ENCODE results near the gene B4GALNT3.
A peak's percentile ranks its signal among the peaks of the same experiment; 100 is the strongest.

The B4GALNT3 gene

GRCh38 chr12:509500-509899, 49.8 kb downstream of the B4GALNT3 start:
- Histone ChIP-seq H3K9ac (ENCODE audit: low read depth, low read length) (no peak overlapping the region), H3K27me3 (ENCODE audit: control insufficient read depth, insufficient read depth, low read length) (no peaks in the 10 kb centered on the region), H3K4me3 (ENCODE audit: low read depth, low read length) (no peak overlapping the region), H3K4me1 (ENCODE audit: control insufficient read depth, insufficient read depth, low read length) (peaks cover 23% of the 10 kb centered on the region), H3K27ac (ENCODE audit: low read depth, low read length) (peak overlapping the region; percentile 90), H3K36me3 (ENCODE audit: control insufficient read depth, insufficient read depth, low read length) (no peaks in the 10 kb centered on the region), H3K9me3 (ENCODE audit: control insufficient read depth, insufficient read depth, low read length) (no peaks in the 10 kb centered on the region)

- Histone ChIP-seq H3K27me3 (ENCODE audit: control insufficient read depth, insufficient read depth, low read length) (no peaks in the 10 kb centered on the region), H3K9ac (ENCODE audit: low read depth, low read length) (no peak overlapping the region), H3K36me3 (ENCODE audit: control insufficient read depth, insufficient read depth, low read length) (no peaks in the 10 kb centered on the region), H3K27ac (ENCODE audit: low read depth, low read length) (peak overlapping the region; percentile 90), H3K9me3 (ENCODE audit: control insufficient read depth, insufficient read depth, low read length) (no peaks in the 10 kb centered on the region), H3K4me3 (ENCODE audit: low read depth, low read length) (peak overlapping the region; percentile 39), H3K4me1 (ENCODE audit: control insufficient read depth, insufficient read depth, low read length) (peaks cover 23% of the 10 kb centered on the region)
Observed at GRCh38 chr12:510071-510825, 50.5 kb downstream of the B4GALNT3 start.

DNA sequence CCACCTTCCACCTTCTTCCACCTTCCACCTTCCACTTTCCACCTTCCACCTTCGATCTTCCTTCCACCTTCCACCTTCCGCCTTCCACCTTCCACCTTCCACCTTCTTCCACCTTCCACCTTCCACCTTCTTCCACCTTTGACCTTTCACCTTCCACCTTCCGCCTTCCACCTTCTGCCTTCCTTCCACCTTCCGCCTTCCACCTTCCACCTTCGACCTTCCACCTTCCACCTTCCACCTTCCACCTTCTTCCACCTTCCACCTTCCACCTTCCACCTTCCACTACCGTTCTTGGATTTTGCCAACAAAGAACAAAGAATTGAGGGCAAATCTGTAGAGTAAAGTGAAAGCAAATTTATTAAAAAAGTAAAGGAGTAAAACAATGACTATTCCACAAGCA, 53.2 kb downstream of the B4GALNT3 start:
- no peak overlapping the region for H3K9ac ChIP-seq (ENCODE audit: low read depth, low read length)
- no peak overlapping the region for H3K27ac ChIP-seq (ENCODE audit: low read depth, low read length)

DNA sequence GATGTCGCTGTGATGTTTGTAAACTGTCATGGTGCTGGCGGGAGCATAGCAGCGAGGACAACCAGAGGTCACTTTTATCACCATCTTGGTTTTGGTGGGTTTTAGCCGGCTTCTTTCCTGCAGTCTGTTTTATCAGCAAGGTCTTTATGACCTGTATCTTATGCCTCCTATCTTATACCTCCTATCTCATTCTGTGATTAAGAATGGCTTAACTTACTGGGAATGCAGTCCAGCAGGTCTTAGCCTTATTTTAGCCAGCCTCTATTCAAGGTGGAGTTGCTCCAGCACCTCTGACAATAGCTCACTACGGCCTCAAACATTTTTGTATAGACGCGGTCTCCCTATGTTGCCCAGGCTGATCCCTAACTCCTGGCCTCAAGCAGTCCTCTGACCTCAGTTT, 53.7 kb downstream of the B4GALNT3 start:
- H3K27me3 ChIP-seq (ENCODE audit: control insufficient read depth, insufficient read depth, low read length) = no peaks in the 10 kb centered on the region
- H3K9ac ChIP-seq (ENCODE audit: low read depth, low read length) = no peak overlapping the region
- H3K4me3 ChIP-seq (ENCODE audit: low read depth, low read length) = no peak overlapping the region
- peaks cover 22% of the 10 kb centered on the region for H3K4me1 ChIP-seq (ENCODE audit: control insufficient read depth, insufficient read depth, low read length)
- H3K27ac ChIP-seq (ENCODE audit: low read depth, low read length) = no peak overlapping the region
- no peaks in the 10 kb centered on the region for H3K9me3 ChIP-seq (ENCODE audit: control insufficient read depth, insufficient read depth, low read length)
- no peaks in the 10 kb centered on the region for H3K36me3 ChIP-seq (ENCODE audit: control insufficient read depth, insufficient read depth, low read length)

More for the DNA sequence above, 53.2 kb downstream of the B4GALNT3 start:
- Histone ChIP-seq H3K4me1 (ENCODE audit: control insufficient read depth, insufficient read depth, low read length) (peaks cover 23% of the 10 kb centered on the region), H3K9me3 (ENCODE audit: control insufficient read depth, insufficient read depth, low read length) (no peaks in the 10 kb centered on the region), H3K27me3 (ENCODE audit: control insufficient read depth, insufficient read depth, low read length) (no peaks in the 10 kb centered on the region), H3K36me3 (ENCODE audit: control insufficient read depth, insufficient read depth, low read length) (no peaks in the 10 kb centered on the region), H3K4me3 (ENCODE audit: low read depth, low read length) (no peak overlapping the region)

DNA sequence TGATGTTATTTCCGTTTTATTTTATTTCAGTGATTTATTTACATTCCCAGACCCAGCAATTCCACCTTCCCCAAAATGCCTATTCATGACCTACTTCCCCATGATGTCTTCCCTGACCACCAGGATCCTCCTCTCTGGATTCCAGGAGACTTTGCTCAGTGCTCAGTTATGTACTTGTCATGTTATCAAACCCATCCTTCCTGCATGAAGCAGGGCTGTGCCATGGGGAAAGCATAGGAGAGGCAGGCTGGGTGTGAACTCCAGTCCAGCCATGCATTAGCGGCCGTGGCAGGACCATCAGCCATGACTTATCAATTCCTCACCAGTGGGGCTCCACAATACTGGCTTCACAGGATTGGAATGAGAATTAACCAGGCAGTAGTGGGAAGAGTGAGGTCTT, 57.8 kb downstream of the B4GALNT3 start:
- no peaks in the 10 kb centered on the region for H3K27me3 ChIP-seq (ENCODE audit: control insufficient read depth, insufficient read depth, low read length)
- H3K9ac ChIP-seq (ENCODE audit: low read depth, low read length) = no peak overlapping the region
- H3K9me3 ChIP-seq (ENCODE audit: control insufficient read depth, insufficient read depth, low read length) = no peaks in the 10 kb centered on the region
- no peaks in the 10 kb centered on the region for H3K4me1 ChIP-seq (ENCODE audit: control insufficient read depth, insufficient read depth, low read length)
- H3K36me3 ChIP-seq (ENCODE audit: control insufficient read depth, insufficient read depth, low read length) = no peaks in the 10 kb centered on the region
- H3K4me3 ChIP-seq (ENCODE audit: low read depth, low read length) = no peak overlapping the region
- H3K27ac ChIP-seq (ENCODE audit: low read depth, low read length) = no peak overlapping the region

DNA sequence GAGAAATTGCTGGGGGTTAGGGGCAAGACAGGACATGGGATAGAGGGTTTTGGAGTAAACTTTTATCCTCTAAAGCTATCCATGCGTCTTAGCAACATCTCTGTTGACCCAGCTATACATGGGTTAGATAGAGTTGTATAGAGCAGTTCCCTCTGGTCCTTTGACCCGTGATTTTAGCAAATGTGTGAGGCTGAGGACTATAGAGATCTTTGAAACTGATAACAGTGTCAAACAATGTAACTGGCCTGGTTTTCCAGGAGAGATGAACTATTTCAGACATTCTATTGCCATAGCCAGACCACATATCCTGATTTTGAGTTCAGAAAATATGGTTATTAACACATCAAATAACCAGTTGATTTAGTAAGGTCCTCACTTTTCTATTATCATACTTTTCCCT, 60.4 kb downstream of the B4GALNT3 start:
- H3K27ac ChIP-seq (ENCODE audit: low read depth, low read length) = no peak overlapping the region
- H3K36me3 ChIP-seq (ENCODE audit: control insufficient read depth, insufficient read depth, low read length) = no peaks in the 10 kb centered on the region
- no peaks in the 10 kb centered on the region for H3K27me3 ChIP-seq (ENCODE audit: control insufficient read depth, insufficient read depth, low read length)
- H3K4me1 ChIP-seq (ENCODE audit: control insufficient read depth, insufficient read depth, low read length) = no peaks in the 10 kb centered on the region
- no peak overlapping the region for H3K9ac ChIP-seq (ENCODE audit: low read depth, low read length)
- H3K9me3 ChIP-seq (ENCODE audit: control insufficient read depth, insufficient read depth, low read length) = no peaks in the 10 kb centered on the region
- H3K4me3 ChIP-seq (ENCODE audit: low read depth, low read length) = no peak overlapping the region

DNA sequence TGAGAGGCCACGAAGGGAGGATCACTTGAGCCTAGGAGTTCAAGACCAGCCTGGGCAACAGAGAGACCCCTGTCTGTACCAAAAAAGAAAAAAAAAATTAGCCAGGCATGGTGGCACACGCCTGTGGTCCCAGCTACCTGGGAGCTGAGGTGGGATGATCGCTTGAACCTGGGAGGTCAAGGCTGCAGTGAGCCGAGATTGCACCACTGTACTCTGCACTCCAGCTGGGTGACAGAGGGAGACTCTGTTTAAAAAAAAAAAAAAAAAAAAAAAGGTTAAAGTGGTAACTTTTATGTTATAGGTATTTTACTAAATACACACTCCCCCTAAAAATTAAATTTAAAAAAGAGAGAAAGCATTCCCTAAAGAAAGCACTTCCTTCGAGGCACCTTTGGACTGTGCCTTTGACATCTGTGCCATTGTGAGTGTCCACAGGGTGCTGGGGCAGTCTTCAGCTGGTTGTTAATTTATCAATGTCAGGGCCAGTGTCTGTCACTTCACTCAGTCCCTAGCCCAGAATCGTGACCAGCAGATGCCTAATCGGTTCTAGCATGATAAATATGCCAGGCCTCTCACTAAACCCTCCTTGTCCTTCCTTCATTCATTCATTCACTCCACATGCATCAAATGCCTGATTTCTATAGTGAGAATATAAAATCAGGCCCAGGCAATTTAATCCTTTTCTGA, 63.1 kb downstream of the B4GALNT3 start:
- Histone ChIP-seq H3K9me3 (ENCODE audit: control insufficient read depth, insufficient read depth, low read length) (no peaks in the 10 kb centered on the region), H3K27ac (ENCODE audit: low read depth, low read length) (no peak overlapping the region), H3K9ac (ENCODE audit: low read depth, low read length) (no peak overlapping the region), H3K4me1 (ENCODE audit: control insufficient read depth, insufficient read depth, low read length) (no peaks in the 10 kb centered on the region), H3K4me3 (ENCODE audit: low read depth, low read length) (no peak overlapping the region), H3K27me3 (ENCODE audit: control insufficient read depth, insufficient read depth, low read length) (no peaks in the 10 kb centered on the region), H3K36me3 (ENCODE audit: control insufficient read depth, insufficient read depth, low read length) (no peaks in the 10 kb centered on the region)

DNA sequence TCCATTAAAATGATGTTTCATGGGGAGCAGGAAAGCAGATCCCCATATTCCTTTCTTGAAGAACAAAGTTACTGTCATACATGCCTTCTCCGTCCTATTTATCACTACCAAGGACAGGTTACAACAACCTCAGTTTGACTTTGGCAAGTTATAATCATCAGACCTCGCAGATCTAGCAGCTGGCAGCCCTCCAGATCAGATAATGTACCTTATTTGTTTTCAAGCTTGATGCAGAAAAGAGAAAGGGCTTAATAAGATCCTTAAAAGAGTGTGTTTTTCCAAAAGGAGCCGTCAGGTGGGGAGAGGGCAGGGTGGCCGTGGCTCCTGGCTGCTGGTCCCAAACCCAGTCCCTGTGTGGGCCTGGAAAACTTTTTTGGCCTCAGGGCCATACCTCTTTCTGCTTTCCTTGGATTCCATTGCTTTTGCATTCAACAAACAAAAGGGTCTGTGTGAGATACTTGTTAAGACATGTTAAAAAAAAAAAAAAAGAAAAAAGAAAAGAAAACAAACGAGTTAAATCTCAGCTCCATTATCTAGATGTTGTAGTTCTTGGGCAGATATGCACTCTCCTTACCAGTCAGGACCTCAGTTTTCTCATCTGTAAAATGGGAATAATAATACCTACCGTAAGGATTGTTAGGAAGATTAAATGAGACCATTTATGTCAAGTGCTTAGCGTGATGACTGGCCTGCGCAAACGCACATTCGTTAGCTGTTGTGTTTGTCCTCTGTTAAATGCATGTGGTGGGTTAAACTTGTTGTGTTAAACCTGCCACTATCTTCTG, 64.6 kb downstream of the B4GALNT3 start:
- Histone ChIP-seq H3K4me3 (ENCODE audit: low read depth, low read length) (no peak overlapping the region), H3K27ac (ENCODE audit: low read depth, low read length) (no peak overlapping the region), H3K27me3 (ENCODE audit: control insufficient read depth, insufficient read depth, low read length) (no peaks in the 10 kb centered on the region), H3K9ac (ENCODE audit: low read depth, low read length) (no peak overlapping the region), H3K36me3 (ENCODE audit: control insufficient read depth, insufficient read depth, low read length) (no peaks in the 10 kb centered on the region), H3K9me3 (ENCODE audit: control insufficient read depth, insufficient read depth, low read length) (no peaks in the 10 kb centered on the region), H3K4me1 (ENCODE audit: control insufficient read depth, insufficient read depth, low read length) (no peaks in the 10 kb centered on the region)

- Histone ChIP-seq H3K9ac (ENCODE audit: low read depth, low read length) (no peak overlapping the region), H3K9me3 (ENCODE audit: control insufficient read depth, insufficient read depth, low read length) (0 out of 2 replicates have a peak, but pooled peaks cover 3% of the 10 kb centered on the region), H3K4me1 (ENCODE audit: control insufficient read depth, insufficient read depth, low read length) (no peaks in the 10 kb centered on the region), H3K36me3 (ENCODE audit: control insufficient read depth, insufficient read depth, low read length) (no peaks in the 10 kb centered on the region), H3K27me3 (ENCODE audit: control insufficient read depth, insufficient read depth, low read length) (no peaks in the 10 kb centered on the region), H3K27ac (ENCODE audit: low read depth, low read length) (no peak overlapping the region), H3K4me3 (ENCODE audit: low read depth, low read length) (no peak overlapping the region)
Observed at GRCh38 chr12:526089-526488, 66.3 kb downstream of the B4GALNT3 start.

GRCh38 chr12:527241-527640, 67.5 kb downstream of the B4GALNT3 start:
- H3K9ac ChIP-seq (ENCODE audit: low read depth, low read length) = no peak overlapping the region
- H3K27ac ChIP-seq (ENCODE audit: low read depth, low read length) = no peak overlapping the region
- no peaks in the 10 kb centered on the region for H3K27me3 ChIP-seq (ENCODE audit: control insufficient read depth, insufficient read depth, low read length)

DNA sequence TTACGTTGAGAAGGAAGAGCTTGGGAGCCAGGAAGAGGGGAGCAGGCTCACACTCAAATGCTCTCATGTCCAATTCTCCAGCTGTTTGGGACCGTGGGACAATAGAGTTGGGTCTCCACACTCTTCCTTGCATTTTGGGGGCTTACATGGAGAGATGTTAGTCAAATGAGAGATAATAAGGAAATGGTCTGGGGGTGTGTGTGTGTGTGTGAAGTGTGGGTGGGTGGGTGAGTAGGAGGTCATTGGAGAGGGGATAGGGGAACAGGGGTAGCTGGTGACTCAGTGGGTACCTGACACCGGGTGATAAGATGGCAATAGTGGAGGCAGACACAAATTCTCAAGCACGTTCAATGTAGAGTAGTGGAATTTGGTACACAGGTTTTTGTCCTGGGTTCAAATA, 68.0 kb downstream of the B4GALNT3 start:
- Histone ChIP-seq H3K27ac (ENCODE audit: low read depth, low read length) (no peak overlapping the region), H3K36me3 (ENCODE audit: control insufficient read depth, insufficient read depth, low read length) (no peaks in the 10 kb centered on the region), H3K4me1 (ENCODE audit: control insufficient read depth, insufficient read depth, low read length) (no peaks in the 10 kb centered on the region), H3K9me3 (ENCODE audit: control insufficient read depth, insufficient read depth, low read length) (0 out of 2 replicates have a peak, but pooled peaks cover 3% of the 10 kb centered on the region), H3K27me3 (ENCODE audit: control insufficient read depth, insufficient read depth, low read length) (no peaks in the 10 kb centered on the region), H3K9ac (ENCODE audit: low read depth, low read length) (no peak overlapping the region), H3K4me3 (ENCODE audit: low read depth, low read length) (no peak overlapping the region)

More at GRCh38 chr12:527241-527640, 67.5 kb downstream of the B4GALNT3 start:
- H3K36me3 ChIP-seq (ENCODE audit: control insufficient read depth, insufficient read depth, low read length) = no peaks in the 10 kb centered on the region
- no peak overlapping the region for H3K4me3 ChIP-seq (ENCODE audit: low read depth, low read length)
- H3K4me1 ChIP-seq (ENCODE audit: control insufficient read depth, insufficient read depth, low read length) = no peaks in the 10 kb centered on the region
- H3K9me3 ChIP-seq (ENCODE audit: control insufficient read depth, insufficient read depth, low read length) = 0 out of 2 replicates have a peak, but pooled peaks cover 3% of the 10 kb centered on the region
